ENCODE measurements around the gene VWA8.

GRCh38 chr13:41645331-41645730 is 315.6 kb downstream of the VWA8 start:
- TF ChIP-seq CTCF (CRISPR knock-in tag; IDR thresholded peaks at IDR 0.05) = no peak
- no peak for TF ChIP-seq ARNT (IDR thresholded peaks at IDR 0.05)
- TF ChIP-seq ZNF260 (CRISPR knock-in tag; IDR thresholded peaks at IDR 0.05; ENCODE audit: borderline replicate concordance, low read depth) = no peak
- no peak for TF ChIP-seq RBFOX2 (IDR thresholded peaks at IDR 0.05; ENCODE audit: low read depth, low read length)
- no peak for TF ChIP-seq PRDM15 (CRISPR knock-in tag; IDR thresholded peaks at IDR 0.05)
- no peak for TF ChIP-seq TAF1 (CRISPR knock-in tag; IDR thresholded peaks at IDR 0.05)
- no peak for TF ChIP-seq NR1H2 (CRISPR knock-in tag; IDR thresholded peaks at IDR 0.05; ENCODE audit: borderline replicate concordance, low read depth)
- no peak for TF ChIP-seq KAT8 (CRISPR knock-in tag; IDR thresholded peaks at IDR 0.05)
